ENCODE results near the gene MID2.
"Not testable (repeated sequence)": the region's sequence is repeated elsewhere in the genome, so short reads cannot be mapped to it uniquely, and the experiment has no call there.

MID2 gene

GRCh38 chrX:107845625-107846024 is 20.0 kb downstream of the MID2 start:
- no peak overlapping the region for H3K27ac ChIP-seq
- no peak for TF ChIP-seq CTCF (conservative IDR thresholded peaks at IDR 0.05)

GRCh38 chrX:107848591-107848990 is 22.9 kb downstream of the MID2 start:
- no peak for TF ChIP-seq CTCF (conservative IDR thresholded peaks at IDR 0.05)
- no peak overlapping the region for H3K27ac ChIP-seq

- no peak overlapping the region for H3K27ac ChIP-seq
Observed at GRCh38 chrX:107849747-107850421, 24.2 kb downstream of the MID2 start.

GRCh38 chrX:107850422-107850765 is 24.7 kb downstream of the MID2 start:
- TF ChIP-seq CTCF (conservative IDR thresholded peaks at IDR 0.05) = no peak
- H3K27ac ChIP-seq = no peak overlapping the region

More at GRCh38 chrX:107849747-107850421, 24.2 kb downstream of the MID2 start:
- no peak for TF ChIP-seq CTCF (conservative IDR thresholded peaks at IDR 0.05)

GRCh38 chrX:107851215-107851614 is 25.5 kb downstream of the MID2 start:
- no peak for TF ChIP-seq CTCF (conservative IDR thresholded peaks at IDR 0.05)
- H3K27ac ChIP-seq = no peak overlapping the region

GRCh38 chrX:107851665-107852064 is 26.0 kb downstream of the MID2 start:
- H3K27ac ChIP-seq = not testable (repeated sequence)

- TF ChIP-seq CTCF (conservative IDR thresholded peaks at IDR 0.05) = no peak
Observed at GRCh38 chrX:107856289-107856688, 30.6 kb downstream of the MID2 start.

GRCh38 chrX:107857041-107857440 is 31.4 kb downstream of the MID2 start:
- H3K27ac ChIP-seq = peak overlapping the region; percentile 86

More at GRCh38 chrX:107856289-107856688, 30.6 kb downstream of the MID2 start:
- peak overlapping the region; percentile 86 for H3K27ac ChIP-seq

- TF ChIP-seq CTCF (conservative IDR thresholded peaks at IDR 0.05) = no peak
- H3K27ac ChIP-seq = peak overlapping the region; percentile 86
Observed at GRCh38 chrX:107857837-107858236, 32.2 kb downstream of the MID2 start.
